GM18870 (cell line): ENCODE data around the gene ATXN1.
"Not testable (repeated sequence)": the region's sequence is repeated elsewhere in the genome, so short reads cannot be mapped to it uniquely, and the experiment has no call there.

ENCODE experiments used
- ATAC-seq: cut with Tn5 transposase; IDR thresholded peaks from one replicate; pipeline ENCODE4 v1.9.1; 2021; ENCODE audit warnings: moderate library complexity; ENCODE audit not compliant: unreplicated experiment

ATXN1 gene

GRCh38 chr6:16272201-16272600 is 489.1 kb downstream of the ATXN1 start:
- ATAC-seq, result no peak

GRCh38 chr6:16271428-16271827 is 489.8 kb downstream of the ATXN1 start:
- no peak for ATAC-seq

GRCh38 chr6:16270178-16270794 is 491.0 kb downstream of the ATXN1 start:
- ATAC-seq, result no peak

- not testable (repeated sequence) for ATAC-seq
Measured at GRCh38 chr6:16269442-16270070, 491.7 kb downstream of the ATXN1 start.

GRCh38 chr6:16267428-16268263 is 493.6 kb downstream of the ATXN1 start:
- ATAC-seq, result no peak

GRCh38 chr6:16265351-16266341 is 495.6 kb downstream of the ATXN1 start:
- no peak for ATAC-seq

GRCh38 chr6:16264785-16265184 is 496.5 kb downstream of the ATXN1 start:
- no peak for ATAC-seq

GRCh38 chr6:16263464-16264099 is 497.7 kb downstream of the ATXN1 start:
- ATAC-seq, result not testable (repeated sequence)

GRCh38 chr6:16262773-16263172 is 498.5 kb downstream of the ATXN1 start:
- not testable (repeated sequence) for ATAC-seq

- ATAC-seq, result not testable (repeated sequence)
Measured at GRCh38 chr6:16260602-16261001, 500.7 kb downstream of the ATXN1 start.

- not testable (repeated sequence) for ATAC-seq
Measured at GRCh38 chr6:16259604-16260003, 501.7 kb downstream of the ATXN1 start.

GRCh38 chr6:16258709-16259075 is 502.6 kb downstream of the ATXN1 start:
- no peak for ATAC-seq

- ATAC-seq, result no peak
Measured at GRCh38 chr6:16257999-16258708, 503.1 kb downstream of the ATXN1 start.

- no peak for ATAC-seq
Measured at GRCh38 chr6:16256781-16257180, 504.5 kb downstream of the ATXN1 start.

GRCh38 chr6:16254535-16254934 is 506.7 kb downstream of the ATXN1 start:
- no peak for ATAC-seq

- no peak for ATAC-seq
Measured at GRCh38 chr6:16253399-16254144, 507.7 kb downstream of the ATXN1 start.

GRCh38 chr6:16252686-16253299 is 508.5 kb downstream of the ATXN1 start:
- ATAC-seq, result no peak

- no peak for ATAC-seq
Measured at GRCh38 chr6:16251706-16252105, 509.6 kb downstream of the ATXN1 start.
